Right kidney (tissue), 1 donor: Measurements from ENCODE around the gene METTL3.
A peak's percentile ranks its signal among the peaks of the same experiment; 100 is the strongest.

Experiments
- DNase-seq: peaks from one replicate; pipeline ENCODE4 v3.0.0-alpha.2; 2016

The METTL3 gene

GRCh38 chr14:21494902-21495762 lies 16.0 kb downstream of the METTL3 start:
- DNase-seq, result no peak

- no peak for DNase-seq
Observed at GRCh38 chr14:21486640-21487087, 24.5 kb downstream of the METTL3 start.

GRCh38 chr14:21476925-21477681 lies 34.0 kb downstream of the METTL3 start, which contains the start of the genes RAB2B and TOX4:
Gene RAB2B (minus strand): TSS chr14:21476959. CDS start chr14:21476872, 87 bp downstream.
Gene TOX4 (plus strand): TSS chr14:21477195. CDS start chr14:21477279, 84 bp downstream.
- DNase-seq, result peak; percentile 88

- DNase-seq, result no peak
Observed at GRCh38 chr14:21476523-21476924, 34.6 kb downstream of the METTL3 start.

- DNase-seq, result no peak
Observed at GRCh38 chr14:21475767-21476522, 35.2 kb downstream of the METTL3 start.

GRCh38 chr14:21467616-21468015 lies 43.5 kb downstream of the METTL3 start:
- no peak for DNase-seq

GRCh38 chr14:21455912-21456667 lies 55.0 kb downstream of the METTL3 start, which contains the start of gene CHD8:
Gene CHD8 (minus strand): TSS chr14:21456123. CDS start chr14:21431643, 24,480 bp downstream.
- peak; percentile 92 for DNase-seq

- DNase-seq, result peak; percentile 82
Observed at GRCh38 chr14:21455592-21455911, 55.6 kb downstream of the METTL3 start.

- DNase-seq, result peak; percentile 32
Observed at GRCh38 chr14:21454843-21455544, 56.1 kb downstream of the METTL3 start.

GRCh38 chr14:21449899-21450216 lies 61.3 kb downstream of the METTL3 start:
- no peak for DNase-seq
